Fibroblast of the aortic adventitia (primary cell): Measurements from ENCODE around the gene NTN4. TPM values are rescaled to one million over a fixed set of nuclear protein-coding genes. Genes with fewer than 3 reads are reported as not detected.
"Not testable (repeated sequence)": the region's sequence is repeated elsewhere in the genome, so short reads cannot be mapped to it uniquely, and the experiment has no call there.

Experiments
- DNase-seq: peaks from one replicate; pipeline ENCODE4 v3.0.0-alpha.2; 2010; ENCODE audit warnings: low read depth
- H3K4me3 ChIP-seq: 2 replicates; pipeline ENCODE4 v1.5.1; 2011; ENCODE audit warnings: low read depth, mild to moderate bottlenecking, control low read depth, low read length, moderate library complexity
- CTCF ChIP-seq: IDR thresholded peaks from 2 replicates; pipeline ENCODE4 v1.5.1; 2011; ENCODE audit warnings: mild to moderate bottlenecking, low read length, control low read depth, inconsistent platforms; ENCODE audit not compliant: insufficient read depth
- total RNA-seq: library from RNA; depleted of rRNA; stranded (reverse); fragments of >200 nt; gene quantifications from 2 replicates; pipeline ENCODE4 v1.2.3, GENCODE V29; 2012; ENCODE audit warnings: low replicate concordance

The NTN4 gene
- total RNA-seq, 1 donor = 71.8 TPM

- no peak for TF ChIP-seq CTCF
- no peak overlapping the region for H3K4me3 ChIP-seq
- no peak for DNase-seq
These were observed 102.6 kb downstream of the NTN4 start for GRCh38 chr12:95687937-95688336.

GRCh38 chr12:95683418-95683817 lies 107.1 kb downstream of the NTN4 start:
- TF ChIP-seq CTCF = no peak
- DNase-seq = no peak
- H3K4me3 ChIP-seq = no peak overlapping the region

- no peak for TF ChIP-seq CTCF
- no peak for DNase-seq
- H3K4me3 ChIP-seq = no peak overlapping the region
These were observed 109.3 kb downstream of the NTN4 start for GRCh38 chr12:95681210-95681765.

- no peak for TF ChIP-seq CTCF
- H3K4me3 ChIP-seq = no peak overlapping the region
These were observed 111.9 kb downstream of the NTN4 start for GRCh38 chr12:95678684-95679083.

GRCh38 chr12:95677782-95678181 lies 112.8 kb downstream of the NTN4 start:
- H3K4me3 ChIP-seq = not testable (repeated sequence)

More at GRCh38 chr12:95678684-95679083, 111.9 kb downstream of the NTN4 start:
- DNase-seq = no peak

GRCh38 chr12:95674631-95675030 lies 115.9 kb downstream of the NTN4 start:
- peak; percentile 23 for DNase-seq
- TF ChIP-seq CTCF = no peak
- no peak overlapping the region for H3K4me3 ChIP-seq

More at GRCh38 chr12:95677782-95678181, 112.8 kb downstream of the NTN4 start:
- DNase-seq = not testable (repeated sequence)

- TF ChIP-seq CTCF = no peak
- DNase-seq = no peak
These were observed 116.4 kb downstream of the NTN4 start for GRCh38 chr12:95674163-95674562.

More at GRCh38 chr12:95674163-95674562, 116.4 kb downstream of the NTN4 start:
- no peak overlapping the region for H3K4me3 ChIP-seq
